ENCODE data around the gene ENAH. TPM values are rescaled to one million over a fixed set of nuclear protein-coding genes. Genes with fewer than 3 reads are reported as not detected.

ENAH gene
- total and polyA plus RNA-seq, 7 experiments from 2014 or later, result 0.08 to 0.42 (median 0.16) TPM; not detected in 4

DNA sequence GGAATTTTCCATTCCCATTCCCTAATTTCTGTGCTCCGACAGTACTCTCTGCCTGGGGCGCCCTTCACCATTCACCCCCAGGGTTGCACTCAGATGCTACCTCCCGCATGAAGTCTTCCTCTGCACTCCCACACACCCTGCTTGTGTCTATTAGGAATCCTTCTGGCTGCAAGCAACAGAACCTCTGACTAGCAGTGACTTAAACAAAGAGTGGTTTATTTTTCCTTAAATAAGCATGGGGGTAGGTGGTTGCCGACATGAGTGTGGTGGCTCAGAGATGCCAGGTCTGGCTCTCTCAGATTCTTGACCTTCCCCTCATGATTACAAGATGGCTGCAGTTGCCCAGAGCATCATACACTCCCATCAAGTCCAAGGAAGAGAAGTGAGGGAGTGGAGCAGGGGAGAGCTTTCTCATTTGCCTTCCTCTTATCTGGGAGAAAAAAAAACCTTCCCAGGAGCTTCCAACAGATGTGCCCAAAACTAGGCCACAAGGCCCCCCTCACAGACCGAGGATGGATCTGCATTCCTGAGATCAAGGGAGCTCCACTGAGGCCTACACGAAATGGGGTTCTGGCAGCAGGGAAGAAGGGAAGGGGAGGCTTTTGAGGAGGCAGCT is 175.5 kb downstream of the ENAH start:
- Mint-ChIP-seq H3K4me1 (peaks cover 32 to 56% (median 46%) of the 10 kb centered on the region in 7 donors), H3K27me3 (peaks cover 0 to 7% (median 0%) of the 10 kb centered on the region in 5 donors), H3K9me3 (peaks cover 0 to 2% (median 0%) of the 10 kb centered on the region in 11 donors), H3K36me3 (peaks cover 0 to 8% (median 0%) of the 10 kb centered on the region in 5 donors), H3K27ac (peak overlapping the region in 8 of 9 donors; percentile 14 to 97 (median 65)), H3K4me3 (peak overlapping the region in 9 of 10 donors; percentile 1 to 75 (median 29))
- intact Hi-C loops (cut with micrococcal nuclease), result loop anchor here in 1 of 2 donors (5.0 to 10.0 kb wide), 3 partner anchors 75 to 370 kb away; partner anchors contain the start of gene ENAH
- ChIA-PET CTCF (interaction anchor here (0.7 to 3.5 kb wide), 7 partner anchors 8 to 502 kb away, joined by 3 to 12 read pairs (median 4); no protein-coding TSS in a partner anchor), POLR2A (interaction anchor here (0.6 to 2.3 kb wide), 5 partner anchors 9 to 1056 kb away, joined by 3 to 10 read pairs (median 5); partner anchors contain the start of gene H3-3A)
- DNase-seq (no peak), ATAC-seq (no peak)
- peaks cover 11 to 37% of the 10 kb centered on the region in 2 donors for H3K4me1 ChIP-seq (ENCODE audit: control insufficient read depth in 2 of 2, insufficient read depth in 2 of 2, low read length in 2 of 2)
- no peaks in the 10 kb centered on the region for H3K36me3 ChIP-seq (ENCODE audit: control insufficient read depth in 2 of 3, insufficient read depth in 3 of 3, low read length in 3 of 3)
- no peak overlapping the region for H3K27ac ChIP-seq (ENCODE audit: low read depth, low read length)
- H3K27me3 ChIP-seq (ENCODE audit: control insufficient read depth in 2 of 2, insufficient read depth in 2 of 2, low read length in 2 of 2), result no peaks in the 10 kb centered on the region
- H3K9me3 ChIP-seq (ENCODE audit: control insufficient read depth in 2 of 3, low read length in 3 of 3), result no peaks in the 10 kb centered on the region
- no peak overlapping the region for H3K4me3 ChIP-seq (ENCODE audit: low read length)

DNA sequence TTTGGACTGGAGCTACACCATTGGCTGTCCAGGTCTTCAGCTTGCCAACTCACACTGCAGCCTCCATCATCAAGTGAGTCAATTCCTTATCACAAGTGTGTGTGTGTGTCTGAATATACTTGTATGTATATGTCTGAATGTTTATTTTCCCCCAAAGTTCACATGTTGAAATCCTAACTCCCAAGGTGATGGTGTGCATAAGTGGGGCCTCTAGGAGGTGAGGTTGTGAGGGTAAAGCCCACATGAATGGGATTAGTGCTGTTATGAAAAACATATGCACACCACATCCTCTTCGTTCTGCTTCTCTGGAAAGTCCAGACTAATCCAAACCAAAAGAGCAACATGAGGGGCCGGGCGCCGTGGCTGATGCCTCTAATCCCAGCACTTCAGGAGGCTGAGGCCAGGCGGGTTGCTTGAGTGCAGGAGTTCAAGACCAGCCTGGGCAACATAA is 176.4 kb downstream of the ENAH start:
- ATAC-seq (no peak), DNase-seq (no peak)
- H3K36me3 ChIP-seq (ENCODE audit: control insufficient read depth in 2 of 3, insufficient read depth in 3 of 3, low read length in 3 of 3), result no peaks in the 10 kb centered on the region
- CTCF ChIA-PET, result interaction anchor here (0.9 to 3.5 kb wide), 8 partner anchors 8 to 501 kb away, joined by 3 to 12 read pairs (median 4); partner anchors contain the start of gene SRP9
- Mint-ChIP-seq H3K4me3 (peak overlapping the region in 8 of 10 donors; percentile 20 to 75 (median 50)), H3K27ac (peak overlapping the region in 8 of 9 donors; percentile 16 to 75 (median 63)), H3K9me3 (peaks cover 0 to 2% (median 0%) of the 10 kb centered on the region in 11 donors), H3K27me3 (peaks cover 0 to 7% (median 0%) of the 10 kb centered on the region in 5 donors), H3K4me1 (peaks cover 32 to 56% (median 46%) of the 10 kb centered on the region in 7 donors), H3K36me3 (peaks cover 0 to 8% (median 0%) of the 10 kb centered on the region in 5 donors)
- no peaks in the 10 kb centered on the region for H3K27me3 ChIP-seq (ENCODE audit: control insufficient read depth in 2 of 2, insufficient read depth in 2 of 2, low read length in 2 of 2)
- peaks cover 11 to 37% of the 10 kb centered on the region in 2 donors for H3K4me1 ChIP-seq (ENCODE audit: control insufficient read depth in 2 of 2, insufficient read depth in 2 of 2, low read length in 2 of 2)
- H3K27ac ChIP-seq (ENCODE audit: low read depth, low read length), result no peak overlapping the region
- POLR2A ChIA-PET, result interaction anchor here (0.6 to 2.3 kb wide), 4 partner anchors 8 to 514 kb away, joined by 3 to 10 read pairs (median 3); no protein-coding TSS in a partner anchor
- intact Hi-C loops (cut with micrococcal nuclease), result loop anchor here in 1 of 2 donors (5.0 to 10.0 kb wide), 3 partner anchors 76 to 371 kb away; partner anchors contain the start of gene ENAH
- no peaks in the 10 kb centered on the region for H3K9me3 ChIP-seq (ENCODE audit: control insufficient read depth in 2 of 3, low read length in 3 of 3)
- no peak overlapping the region for H3K4me3 ChIP-seq (ENCODE audit: low read length)

- Mint-ChIP-seq H3K27me3 (peaks cover 0 to 7% (median 0%) of the 10 kb centered on the region in 5 donors), H3K4me3 (peak overlapping the region in 6 of 10 donors; percentile 20 to 75 (median 44)), H3K9me3 (peaks cover 0 to 2% (median 0%) of the 10 kb centered on the region in 11 donors), H3K27ac (peak overlapping the region in 4 of 9 donors; percentile 61 to 75 (median 63)), H3K36me3 (peaks cover 0 to 8% (median 0%) of the 10 kb centered on the region in 5 donors), H3K4me1 (peaks cover 33 to 58% (median 48%) of the 10 kb centered on the region in 7 donors)
- ChIA-PET CTCF (interaction anchor here (0.8 to 3.5 kb wide), 8 partner anchors 8 to 499 kb away, joined by 3 to 12 read pairs (median 4); partner anchors contain the start of gene SRP9), POLR2A (interaction anchor here (0.9 to 2.3 kb wide), 3 partner anchors 8 to 515 kb away, joined by 3 to 10 read pairs (median 3); no protein-coding TSS in a partner anchor)
- H3K4me3 ChIP-seq (ENCODE audit: low read length), result no peak overlapping the region
- no peaks in the 10 kb centered on the region for H3K27me3 ChIP-seq (ENCODE audit: control insufficient read depth in 2 of 2, insufficient read depth in 2 of 2, low read length in 2 of 2)
- no peaks in the 10 kb centered on the region for H3K36me3 ChIP-seq (ENCODE audit: control insufficient read depth in 2 of 3, insufficient read depth in 3 of 3, low read length in 3 of 3)
- peaks cover 11 to 37% of the 10 kb centered on the region in 2 donors for H3K4me1 ChIP-seq (ENCODE audit: control insufficient read depth in 2 of 2, insufficient read depth in 2 of 2, low read length in 2 of 2)
- intact Hi-C loops (cut with micrococcal nuclease), result loop anchor here in 1 of 2 donors (5.0 to 10.0 kb wide), 3 partner anchors 76 to 371 kb away; partner anchors contain the start of gene ENAH
- H3K27ac ChIP-seq (ENCODE audit: low read depth, low read length), result no peak overlapping the region
- H3K9me3 ChIP-seq (ENCODE audit: control insufficient read depth in 2 of 3, low read length in 3 of 3), result no peaks in the 10 kb centered on the region
- DNase-seq (no peak), ATAC-seq (no peak)
Measured at GRCh38 chr1:225476100-225476511, 176.8 kb downstream of the ENAH start.

DNA sequence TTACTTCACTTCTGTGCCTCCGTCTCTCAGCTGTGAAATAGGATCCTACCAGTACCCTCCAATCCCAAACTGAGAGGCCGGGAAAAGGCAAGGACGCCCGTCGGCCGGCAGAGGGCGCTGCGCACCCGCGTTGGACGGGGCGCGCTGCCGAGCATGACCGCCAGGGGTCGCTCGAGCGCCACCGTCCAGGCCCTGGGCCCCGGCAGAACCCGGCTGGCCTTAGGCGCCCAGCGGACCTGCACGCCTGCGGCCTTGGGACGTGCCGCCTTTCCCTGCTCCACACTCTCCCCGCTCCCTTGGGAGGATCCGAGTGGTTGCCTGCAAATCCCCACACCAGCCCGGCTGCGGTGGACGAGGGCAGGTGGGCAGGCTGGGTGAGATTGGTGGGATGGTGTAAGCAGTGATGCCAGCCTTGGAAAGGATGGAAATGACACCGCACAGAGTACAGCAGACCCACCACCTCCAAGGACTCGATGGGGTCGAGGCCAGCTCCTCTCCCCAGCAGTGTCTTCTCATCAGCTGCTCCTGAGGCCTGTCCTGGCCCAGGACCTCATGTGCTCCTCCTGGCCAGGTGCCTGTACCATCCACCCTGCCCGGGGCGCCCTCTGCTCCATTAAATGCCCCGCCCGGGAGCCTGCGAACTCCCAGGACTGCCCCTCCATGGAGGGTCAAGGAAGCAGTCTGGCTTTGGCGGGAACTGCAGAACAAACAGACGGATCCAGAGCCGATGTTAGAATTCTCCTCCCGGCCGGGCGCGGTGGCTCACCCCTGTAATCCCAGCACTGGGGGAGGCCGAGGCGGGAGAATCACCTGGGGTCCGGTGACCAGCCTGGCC is 177.7 kb downstream of the ENAH start:
- Histone ChIP-seq H3K4me1 (ENCODE audit: control insufficient read depth in 2 of 2, insufficient read depth in 2 of 2, low read length in 2 of 2) (peaks cover 11 to 37% of the 10 kb centered on the region in 2 donors), H3K36me3 (ENCODE audit: control insufficient read depth in 2 of 3, insufficient read depth in 3 of 3, low read length in 3 of 3) (no peaks in the 10 kb centered on the region), H3K27me3 (ENCODE audit: control insufficient read depth in 2 of 2, insufficient read depth in 2 of 2, low read length in 2 of 2) (no peaks in the 10 kb centered on the region), H3K9me3 (ENCODE audit: control insufficient read depth in 2 of 3, low read length in 3 of 3) (no peaks in the 10 kb centered on the region), H3K4me3 (ENCODE audit: low read length) (no peak overlapping the region), H3K27ac (ENCODE audit: low read depth, low read length) (no peak overlapping the region)
- Mint-ChIP-seq H3K27ac (peak overlapping the region in 2 of 9 donors; percentile 38 to 87), H3K4me1 (peaks cover 36 to 61% (median 52%) of the 10 kb centered on the region in 7 donors), H3K9me3 (peaks cover 0 to 2% (median 0%) of the 10 kb centered on the region in 11 donors), H3K4me3 (peak overlapping the region in 5 of 10 donors; percentile 38 to 59 (median 56)), H3K27me3 (peaks cover 0 to 5% (median 0%) of the 10 kb centered on the region in 5 donors), H3K36me3 (peaks cover 0 to 8% (median 0%) of the 10 kb centered on the region in 5 donors)
- POLR2A ChIA-PET, result interaction anchor here (0.8 to 1.6 kb wide), 5 partner anchors 26 to 524 kb away, joined by 3 to 7 read pairs (median 3); partner anchors contain the start of genes SDE2 and SRP9
- ATAC-seq, result peak; percentile 96
- peak; percentile 36 to 88 (median 68) for DNase-seq
- CTCF ChIA-PET, result interaction anchor here (0.5 to 2.0 kb wide), 24 partner anchors 8 to 1233 kb away, joined by 3 to 8 read pairs (median 4); partner anchors contain the start of gene SRP9
- intact Hi-C loops (cut with micrococcal nuclease), result loop anchor here (1.0 to 10.0 kb wide), 12 partner anchors 8 to 646 kb away; partner anchors contain the start of genes SRP9 (in 2 of the 2), ENAH (in 1 of the 2) and EPHX1 (in 1 of the 2)

DNA sequence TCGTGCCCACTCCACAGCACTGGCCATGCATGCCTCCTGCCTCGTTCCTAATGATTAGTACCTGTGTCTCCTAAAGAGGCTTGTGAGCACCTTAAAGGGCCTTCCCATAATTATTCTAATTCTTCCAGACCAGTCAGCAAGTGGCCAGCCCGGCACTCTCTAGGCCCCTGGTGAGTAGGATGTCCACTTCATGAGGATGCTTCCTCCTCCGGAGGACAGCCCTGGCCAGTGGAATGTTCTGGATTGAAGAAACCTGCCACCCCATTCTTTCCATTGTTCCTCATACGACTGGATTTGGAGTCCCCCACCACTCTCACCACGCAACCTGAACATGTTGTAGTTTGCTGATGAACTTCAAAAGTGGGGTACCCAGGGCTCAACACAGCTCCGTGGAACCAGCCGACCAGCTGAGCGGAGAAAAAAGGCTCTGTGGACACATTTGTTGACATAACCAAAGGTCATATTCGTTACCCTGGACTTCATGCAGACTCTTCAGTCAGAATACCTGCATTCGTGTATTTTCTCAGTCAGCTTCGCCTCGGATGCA is 178.4 kb downstream of the ENAH start:
- intact Hi-C loops (cut with micrococcal nuclease), result loop anchor here (1.0 to 10.0 kb wide), 4 partner anchors 180 to 370 kb away; partner anchors contain the start of genes SRP9 (in 2 of the 2), ENAH (in 1 of the 2) and EPHX1 (in 1 of the 2)
- Mint-ChIP-seq H3K36me3 (peaks cover 0 to 8% (median 0%) of the 10 kb centered on the region in 5 donors), H3K9me3 (peaks cover 0 to 2% (median 0%) of the 10 kb centered on the region in 11 donors), H3K27ac (peak overlapping the region in 8 of 9 donors; percentile 5 to 87 (median 62)), H3K27me3 (peaks cover 0 to 5% (median 0%) of the 10 kb centered on the region in 5 donors), H3K4me1 (peaks cover 36 to 61% (median 53%) of the 10 kb centered on the region in 7 donors), H3K4me3 (peak overlapping the region in 7 of 10 donors; percentile 54 to 69 (median 58))
- peaks cover 11 to 37% of the 10 kb centered on the region in 2 donors for H3K4me1 ChIP-seq (ENCODE audit: control insufficient read depth in 2 of 2, insufficient read depth in 2 of 2, low read length in 2 of 2)
- DNase-seq (no peak), ATAC-seq (no peak)
- ChIA-PET POLR2A (interaction anchor here (0.6 to 1.6 kb wide), 5 partner anchors 25 to 525 kb away, joined by 3 to 7 read pairs (median 4); partner anchors contain the start of genes SDE2 and SRP9), CTCF (interaction anchor here (0.5 to 2.0 kb wide), 20 partner anchors 9 to 1232 kb away, joined by 3 to 8 read pairs (median 4); partner anchors contain the start of gene SRP9)
- H3K9me3 ChIP-seq (ENCODE audit: control insufficient read depth in 2 of 3, low read length in 3 of 3), result no peaks in the 10 kb centered on the region
- no peaks in the 10 kb centered on the region for H3K27me3 ChIP-seq (ENCODE audit: control insufficient read depth in 2 of 2, insufficient read depth in 2 of 2, low read length in 2 of 2)
- no peak overlapping the region for H3K4me3 ChIP-seq (ENCODE audit: low read length)
- no peaks in the 10 kb centered on the region for H3K36me3 ChIP-seq (ENCODE audit: control insufficient read depth in 2 of 3, insufficient read depth in 3 of 3, low read length in 3 of 3)
- no peak overlapping the region for H3K27ac ChIP-seq (ENCODE audit: low read depth, low read length)

Data from naive thymus-derived CD4-positive, alpha-beta T cell (primary cell).